Lower leg skin (tissue), 3 donors: Measurements from ENCODE around the gene KRTAP5-10.

ENCODE experiments used
- POLR2A ChIP-seq, 2 donors: fragments of 450-650 bp; IDR thresholded peaks; one replicate each; pipeline ENCODE4 v1.6.1; 2016 to 2017; ENCODE audit warnings: antibody characterized with exemption in 2 of 2, mild to moderate bottlenecking in 1 of 2, moderate library complexity in 1 of 2
- TF ChIP-seq, protein P1 (sequence below), 3 donors: fragments of 450-650 bp; IDR thresholded peaks; one replicate each; pipeline ENCODE4 v1.5.1; 2016; ENCODE audit warnings: antibody characterized with exemption in 3 of 3, mild to moderate bottlenecking in 3 of 3, moderate library complexity in 2 of 3

DNA sequence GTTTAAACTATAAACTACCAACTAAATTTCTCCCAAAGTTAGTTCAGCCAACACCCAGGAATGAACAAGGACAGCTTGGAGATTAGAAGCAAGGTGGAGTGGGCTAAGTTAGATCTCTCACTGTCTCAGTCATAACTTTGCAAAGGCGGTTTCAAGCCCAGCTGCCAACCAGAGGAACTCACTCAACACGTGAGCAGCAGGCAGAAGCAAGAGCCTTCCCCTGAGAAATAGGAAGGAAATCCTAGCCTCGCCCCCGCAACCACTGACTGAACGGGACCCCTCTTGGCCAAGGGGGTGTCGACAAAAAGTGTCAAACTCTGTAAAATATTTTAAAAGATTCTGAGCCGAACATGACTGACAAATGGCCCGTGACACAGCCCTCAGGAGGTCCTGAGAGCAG lies 21.5 kb upstream of the KRTAP5-10 start:
- TF ChIP-seq, protein P1, sequence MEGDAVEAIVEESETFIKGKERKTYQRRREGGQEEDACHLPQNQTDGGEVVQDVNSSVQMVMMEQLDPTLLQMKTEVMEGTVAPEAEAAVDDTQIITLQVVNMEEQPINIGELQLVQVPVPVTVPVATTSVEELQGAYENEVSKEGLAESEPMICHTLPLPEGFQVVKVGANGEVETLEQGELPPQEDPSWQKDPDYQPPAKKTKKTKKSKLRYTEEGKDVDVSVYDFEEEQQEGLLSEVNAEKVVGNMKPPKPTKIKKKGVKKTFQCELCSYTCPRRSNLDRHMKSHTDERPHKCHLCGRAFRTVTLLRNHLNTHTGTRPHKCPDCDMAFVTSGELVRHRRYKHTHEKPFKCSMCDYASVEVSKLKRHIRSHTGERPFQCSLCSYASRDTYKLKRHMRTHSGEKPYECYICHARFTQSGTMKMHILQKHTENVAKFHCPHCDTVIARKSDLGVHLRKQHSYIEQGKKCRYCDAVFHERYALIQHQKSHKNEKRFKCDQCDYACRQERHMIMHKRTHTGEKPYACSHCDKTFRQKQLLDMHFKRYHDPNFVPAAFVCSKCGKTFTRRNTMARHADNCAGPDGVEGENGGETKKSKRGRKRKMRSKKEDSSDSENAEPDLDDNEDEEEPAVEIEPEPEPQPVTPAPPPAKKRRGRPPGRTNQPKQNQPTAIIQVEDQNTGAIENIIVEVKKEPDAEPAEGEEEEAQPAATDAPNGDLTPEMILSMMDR (IDR thresholded peaks at IDR 0.05), result no peak
- no peak for TF ChIP-seq POLR2A (IDR thresholded peaks at IDR 0.05)
